ENCODE data around the gene CACNA2D1.

The CACNA2D1 gene

GRCh38 chr7:82255706-82256105 lies 187.9 kb downstream of the CACNA2D1 start:
- no peak overlapping the region for H3K4me3 ChIP-seq

GRCh38 chr7:82250598-82250997 lies 193.0 kb downstream of the CACNA2D1 start:
- H3K27ac ChIP-seq = no peak overlapping the region
- H3K4me3 ChIP-seq = no peak overlapping the region

More at GRCh38 chr7:82255706-82256105, 187.9 kb downstream of the CACNA2D1 start:
- H3K27ac ChIP-seq = no peak overlapping the region

GRCh38 chr7:82249979-82250378 lies 193.6 kb downstream of the CACNA2D1 start:
- H3K4me3 ChIP-seq = no peak overlapping the region
- H3K27ac ChIP-seq = no peak overlapping the region

- Histone ChIP-seq H3K4me3 (no peak overlapping the region), H3K27ac (no peak overlapping the region)
Observed at GRCh38 chr7:82247814-82248433, 195.7 kb downstream of the CACNA2D1 start.

- no peak overlapping the region for H3K4me3 ChIP-seq
- no peak overlapping the region for H3K27ac ChIP-seq
Observed at GRCh38 chr7:82244947-82245517, 198.5 kb downstream of the CACNA2D1 start.

- no peak overlapping the region for H3K4me3 ChIP-seq
- H3K27ac ChIP-seq = no peak overlapping the region
Observed at GRCh38 chr7:82241356-82241755, 202.2 kb downstream of the CACNA2D1 start.

- H3K4me3 ChIP-seq = no peak overlapping the region
- no peak overlapping the region for H3K27ac ChIP-seq
Observed at GRCh38 chr7:82235713-82236112, 207.9 kb downstream of the CACNA2D1 start.

GRCh38 chr7:82234457-82235049 lies 209.0 kb downstream of the CACNA2D1 start:
- H3K27ac ChIP-seq = no peak overlapping the region
- H3K4me3 ChIP-seq = no peak overlapping the region

GRCh38 chr7:82230811-82231581 lies 212.6 kb downstream of the CACNA2D1 start:
- Histone ChIP-seq H3K27ac (no peak overlapping the region), H3K4me3 (no peak overlapping the region)

- H3K27ac ChIP-seq = no peak overlapping the region
- no peak overlapping the region for H3K4me3 ChIP-seq
Observed at GRCh38 chr7:82229164-82229563, 214.4 kb downstream of the CACNA2D1 start.

GRCh38 chr7:82226191-82226590 lies 217.4 kb downstream of the CACNA2D1 start:
- Histone ChIP-seq H3K27ac (no peak overlapping the region), H3K4me3 (no peak overlapping the region)

GRCh38 chr7:82224529-82224928 lies 219.0 kb downstream of the CACNA2D1 start:
- Histone ChIP-seq H3K27ac (no peak overlapping the region), H3K4me3 (no peak overlapping the region)

GRCh38 chr7:82223580-82223979 lies 220.0 kb downstream of the CACNA2D1 start:
- no peak overlapping the region for H3K4me3 ChIP-seq
- no peak overlapping the region for H3K27ac ChIP-seq

GRCh38 chr7:82221152-82221674 lies 222.4 kb downstream of the CACNA2D1 start:
- no peak overlapping the region for H3K4me3 ChIP-seq
- no peak overlapping the region for H3K27ac ChIP-seq

GRCh38 chr7:82212466-82212865 lies 231.1 kb downstream of the CACNA2D1 start:
- H3K27ac ChIP-seq = no peak overlapping the region

GRCh38 chr7:82211333-82211732 lies 232.2 kb downstream of the CACNA2D1 start:
- no peak overlapping the region for H3K27ac ChIP-seq
- H3K4me3 ChIP-seq = no peak overlapping the region

More at GRCh38 chr7:82212466-82212865, 231.1 kb downstream of the CACNA2D1 start:
- H3K4me3 ChIP-seq = no peak overlapping the region

- no peak overlapping the region for H3K27ac ChIP-seq
- no peak overlapping the region for H3K4me3 ChIP-seq
Observed at GRCh38 chr7:82210416-82211184, 233.0 kb downstream of the CACNA2D1 start.

GRCh38 chr7:82209179-82209747 lies 234.3 kb downstream of the CACNA2D1 start:
- no peak overlapping the region for H3K27ac ChIP-seq

GRCh38 chr7:82204694-82205093 lies 238.9 kb downstream of the CACNA2D1 start:
- Histone ChIP-seq H3K27ac (no peak overlapping the region), H3K4me3 (no peak overlapping the region)

More at GRCh38 chr7:82209179-82209747, 234.3 kb downstream of the CACNA2D1 start:
- H3K4me3 ChIP-seq = no peak overlapping the region

All from skin epidermis (tissue), 12 donors.